ENCODE results near the gene RGS9. TPM values are rescaled to one million over a fixed set of nuclear protein-coding genes. Genes with fewer than 3 reads are reported as not detected.
A peak's percentile ranks its signal among the peaks of the same experiment; 100 is the strongest.
"Not testable (repeated sequence)": the region's sequence is repeated elsewhere in the genome, so short reads cannot be mapped to it uniquely, and the experiment has no call there.

RGS9 gene
- total RNA-seq, 4 donors from 2014 or later = 1.2 to 4.4 (median 2.8) TPM

DNA sequence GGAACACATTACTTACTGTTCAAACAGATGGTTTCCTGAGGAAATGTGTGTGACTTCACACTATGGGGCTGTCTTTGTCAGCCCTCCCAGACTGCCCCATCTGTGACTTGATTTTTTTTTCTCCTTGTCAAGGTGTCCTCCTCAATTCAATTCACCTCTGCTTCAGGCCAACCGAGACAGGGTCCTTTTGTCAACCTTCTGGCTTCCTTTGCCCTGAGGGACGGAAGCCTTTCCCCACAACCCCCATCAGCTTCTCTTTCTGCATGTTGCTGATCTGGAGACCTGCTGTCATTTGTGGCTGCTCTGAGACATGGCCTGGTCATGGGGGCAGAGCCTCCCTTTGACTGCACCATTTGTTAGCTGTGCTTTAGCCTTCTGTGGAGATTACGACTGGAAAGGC lies 21.3 kb upstream of the RGS9 start:
- in situ Hi-C loops (cut with MboI; ENCODE audit: low sequenced_read_pairs in 4 of 4) = no loop called here

DNA sequence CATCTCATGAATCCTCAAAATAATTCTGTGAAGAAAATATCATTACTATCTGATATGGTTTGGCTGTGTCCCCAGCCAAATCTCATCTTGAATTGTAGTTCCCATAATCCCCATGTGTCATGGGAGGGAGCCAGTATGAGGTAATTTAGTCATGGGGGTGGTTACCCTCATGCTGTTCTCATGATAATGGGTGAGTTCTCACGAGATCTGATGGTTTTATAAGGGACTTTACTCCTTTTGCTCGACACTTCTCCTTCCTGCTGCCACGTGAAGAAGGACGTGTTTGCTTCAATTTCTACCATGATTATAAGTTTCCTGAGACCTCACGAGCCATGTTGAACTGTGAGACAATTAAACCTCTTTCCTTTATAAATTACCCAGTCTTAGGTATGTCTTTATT lies 20.7 kb upstream of the RGS9 start:
- in situ Hi-C loops (cut with MboI; ENCODE audit: low sequenced_read_pairs in 4 of 4); H3K4me3 ChIP-seq; H3K4me1 ChIP-seq; ATAC-seq; DNase-seq; H3K27me3 ChIP-seq; intact Hi-C loops (cut with DNase I; ENCODE audit: low total_unique reads); H3K36me3 ChIP-seq; H3K9me3 ChIP-seq; H3K27ac ChIP-seq: not testable (repeated sequence)

More for the DNA sequence above, 21.3 kb upstream of the RGS9 start:
- intact Hi-C loops (cut with DNase I; ENCODE audit: low total_unique reads) = no loop called here
- ATAC-seq = no peak
- Histone ChIP-seq H3K4me1 (no peaks in the 10 kb centered on the region), H3K36me3 (no peaks in the 10 kb centered on the region), H3K4me3 (no peak overlapping the region), H3K27me3 (no peaks in the 10 kb centered on the region), H3K27ac (no peak overlapping the region), H3K9me3 (no peaks in the 10 kb centered on the region)
- TF ChIP-seq, protein P1, sequence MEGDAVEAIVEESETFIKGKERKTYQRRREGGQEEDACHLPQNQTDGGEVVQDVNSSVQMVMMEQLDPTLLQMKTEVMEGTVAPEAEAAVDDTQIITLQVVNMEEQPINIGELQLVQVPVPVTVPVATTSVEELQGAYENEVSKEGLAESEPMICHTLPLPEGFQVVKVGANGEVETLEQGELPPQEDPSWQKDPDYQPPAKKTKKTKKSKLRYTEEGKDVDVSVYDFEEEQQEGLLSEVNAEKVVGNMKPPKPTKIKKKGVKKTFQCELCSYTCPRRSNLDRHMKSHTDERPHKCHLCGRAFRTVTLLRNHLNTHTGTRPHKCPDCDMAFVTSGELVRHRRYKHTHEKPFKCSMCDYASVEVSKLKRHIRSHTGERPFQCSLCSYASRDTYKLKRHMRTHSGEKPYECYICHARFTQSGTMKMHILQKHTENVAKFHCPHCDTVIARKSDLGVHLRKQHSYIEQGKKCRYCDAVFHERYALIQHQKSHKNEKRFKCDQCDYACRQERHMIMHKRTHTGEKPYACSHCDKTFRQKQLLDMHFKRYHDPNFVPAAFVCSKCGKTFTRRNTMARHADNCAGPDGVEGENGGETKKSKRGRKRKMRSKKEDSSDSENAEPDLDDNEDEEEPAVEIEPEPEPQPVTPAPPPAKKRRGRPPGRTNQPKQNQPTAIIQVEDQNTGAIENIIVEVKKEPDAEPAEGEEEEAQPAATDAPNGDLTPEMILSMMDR (IDR thresholded peaks at IDR 0.05 in 4 of 5, conservative IDR thresholded peaks at IDR 0.05 in 1 of 5) = no peak
- TF ChIP-seq POLR2A (IDR thresholded peaks at IDR 0.05) = no peak
- DNase-seq = no peak

DNA sequence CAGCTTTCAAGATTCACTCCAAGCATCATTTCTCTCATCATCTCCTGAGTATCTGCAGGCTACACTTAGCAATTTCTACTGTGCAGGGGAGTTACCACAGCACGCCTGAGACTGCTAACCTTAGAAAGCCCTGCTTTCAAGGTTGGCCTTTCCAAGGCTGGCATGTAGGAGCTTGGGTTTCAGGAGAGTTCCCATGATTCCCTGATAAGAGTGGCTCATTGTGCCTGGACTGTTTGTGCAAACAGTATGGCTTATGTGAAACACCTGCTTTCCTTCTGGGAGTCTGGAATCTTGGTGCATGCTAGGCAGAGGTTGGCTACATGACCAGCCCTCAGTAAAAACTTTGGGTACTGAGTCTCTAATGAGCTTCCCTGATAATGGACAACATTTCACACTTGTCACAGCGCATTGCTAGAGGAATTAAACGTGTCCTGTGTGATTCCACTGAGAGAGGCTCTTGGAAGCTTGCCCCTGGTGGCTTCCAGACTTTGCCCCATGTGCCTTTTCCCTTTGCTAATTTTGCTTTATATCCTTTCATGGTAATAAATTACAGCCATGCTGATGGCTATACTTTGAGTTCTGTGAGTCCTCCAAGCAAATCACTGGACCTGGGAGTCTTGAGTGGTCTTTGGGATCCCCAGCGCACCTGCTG lies 19.7 kb upstream of the RGS9 start:
- in situ Hi-C loops (cut with MboI; ENCODE audit: low sequenced_read_pairs in 4 of 4) (no loop called here), intact Hi-C loops (cut with DNase I; ENCODE audit: low total_unique reads) (no loop called here)
- Histone ChIP-seq H3K36me3 (no peaks in the 10 kb centered on the region), H3K27me3 (no peaks in the 10 kb centered on the region), H3K4me1 (peaks cover 0 to 1% of the 10 kb centered on the region in 2 donors), H3K27ac (no peak overlapping the region), H3K4me3 (no peak overlapping the region), H3K9me3 (no peaks in the 10 kb centered on the region)
- TF ChIP-seq POLR2A (IDR thresholded peaks at IDR 0.05) = no peak
- TF ChIP-seq, protein P1 (IDR thresholded peaks at IDR 0.05 in 4 of 5, conservative IDR thresholded peaks at IDR 0.05 in 1 of 5) = no peak
- no peak for DNase-seq
- no peak for ATAC-seq

DNA sequence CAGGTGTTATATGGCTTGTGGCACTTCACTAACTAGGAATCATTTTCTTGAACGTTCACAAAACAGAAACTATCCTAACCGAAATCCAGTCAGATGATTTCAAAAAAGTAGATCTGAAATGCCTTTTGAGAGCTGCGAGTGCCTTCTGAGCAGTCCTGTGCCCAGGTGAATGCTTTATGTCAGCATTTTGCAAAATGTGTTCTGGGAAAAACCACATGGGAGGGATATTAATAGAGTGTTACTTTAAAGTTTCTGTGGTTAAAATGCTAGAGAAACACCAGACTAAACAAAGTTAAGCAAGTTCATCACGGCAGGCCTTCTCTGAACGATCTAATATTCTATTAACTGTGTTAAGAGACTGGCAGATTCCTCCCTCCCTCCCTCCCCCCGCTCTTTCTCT lies 15.8 kb upstream of the RGS9 start:
- no peak for TF ChIP-seq POLR2A (IDR thresholded peaks at IDR 0.05)
- TF ChIP-seq, protein P1 (IDR thresholded peaks at IDR 0.05 in 4 of 5, conservative IDR thresholded peaks at IDR 0.05 in 1 of 5) = no peak
- H3K27me3 ChIP-seq = no peaks in the 10 kb centered on the region
- ATAC-seq = no peak
- no peak overlapping the region for H3K4me3 ChIP-seq
- peaks cover 0 to 4% of the 10 kb centered on the region in 2 donors for H3K4me1 ChIP-seq
- H3K27ac ChIP-seq = no peak overlapping the region
- intact Hi-C loops (cut with DNase I; ENCODE audit: low total_unique reads) (no loop called here), in situ Hi-C loops (cut with MboI; ENCODE audit: low sequenced_read_pairs in 4 of 4) (no loop called here)
- H3K9me3 ChIP-seq = no peaks in the 10 kb centered on the region
- no peak for DNase-seq
- H3K36me3 ChIP-seq = no peaks in the 10 kb centered on the region

- TF ChIP-seq, protein P1 (IDR thresholded peaks at IDR 0.05 in 4 of 5, conservative IDR thresholded peaks at IDR 0.05 in 1 of 5) = no peak
- TF ChIP-seq POLR2A (IDR thresholded peaks at IDR 0.05) = no peak
- intact Hi-C loops (cut with DNase I; ENCODE audit: low total_unique reads) (loop anchor here (2.0 kb wide), 2 partner anchors 15 to 21 kb away; partner anchors contain the start of gene RGS9), in situ Hi-C loops (cut with MboI; ENCODE audit: low sequenced_read_pairs in 4 of 4) (no loop called here)
- H3K36me3 ChIP-seq = no peaks in the 10 kb centered on the region
- H3K4me1 ChIP-seq = peaks cover 0 to 4% of the 10 kb centered on the region in 2 donors
- H3K27me3 ChIP-seq = no peaks in the 10 kb centered on the region
- H3K9me3 ChIP-seq = no peaks in the 10 kb centered on the region
- DNase-seq = no peak
- no peak for ATAC-seq
- peak overlapping the region; percentile 81 to 87 (median 85) for H3K27ac ChIP-seq
- peak overlapping the region; percentile 77 to 83 (median 79) for H3K4me3 ChIP-seq
These were observed 15.0 kb upstream of the RGS9 start for GRCh38 chr17:65121916-65122806.

Measured in gastrocnemius medialis (tissue), 4 donors.